Esophagus squamous epithelium (tissue), 4 donors: Measurements from ENCODE around the gene C17orf67.

ENCODE experiments used
- POLR2A ChIP-seq, 4 donors: fragments of 450-650 bp; IDR thresholded peaks; one replicate each; pipeline ENCODE4 v1.6.1; 2017; ENCODE audit warnings: antibody characterized with exemption in 4 of 4, mild to moderate bottlenecking in 4 of 4, moderate library complexity in 3 of 4
- TF ChIP-seq, protein P1 (sequence below), 6 experiments: fragments of 450-650 bp in 4 of 6; fragments of 200-600 bp in 2 of 6; sonication (generic) in 2 of 6; IDR thresholded peaks; one replicate each; pipeline ENCODE4 v1.5.1; 2016 to 2019; ENCODE audit warnings: antibody characterized with exemption in 6 of 6, mild to moderate bottlenecking in 4 of 6, moderate library complexity in 4 of 6

DNA sequence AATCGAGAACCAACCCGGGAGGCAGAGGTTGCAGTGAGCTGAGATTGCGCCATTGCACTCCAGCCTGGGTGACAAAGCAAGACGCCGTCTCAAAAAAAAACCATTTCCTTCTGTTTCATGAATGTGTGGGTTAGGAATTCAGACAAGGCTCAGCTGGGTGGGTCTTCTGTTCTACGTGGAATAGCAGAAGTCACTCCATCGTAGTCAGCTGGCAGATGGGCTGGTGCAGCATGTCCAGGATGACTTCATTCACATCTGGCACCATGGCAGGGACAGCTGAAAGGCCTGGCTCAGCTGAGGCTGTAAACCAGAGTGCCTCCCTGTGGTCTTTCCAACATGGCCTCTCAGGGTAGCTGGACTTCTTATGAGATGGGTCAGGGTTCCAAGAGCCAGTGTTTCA is 89.0 kb downstream of the C17orf67 start:
- TF ChIP-seq, protein P1, sequence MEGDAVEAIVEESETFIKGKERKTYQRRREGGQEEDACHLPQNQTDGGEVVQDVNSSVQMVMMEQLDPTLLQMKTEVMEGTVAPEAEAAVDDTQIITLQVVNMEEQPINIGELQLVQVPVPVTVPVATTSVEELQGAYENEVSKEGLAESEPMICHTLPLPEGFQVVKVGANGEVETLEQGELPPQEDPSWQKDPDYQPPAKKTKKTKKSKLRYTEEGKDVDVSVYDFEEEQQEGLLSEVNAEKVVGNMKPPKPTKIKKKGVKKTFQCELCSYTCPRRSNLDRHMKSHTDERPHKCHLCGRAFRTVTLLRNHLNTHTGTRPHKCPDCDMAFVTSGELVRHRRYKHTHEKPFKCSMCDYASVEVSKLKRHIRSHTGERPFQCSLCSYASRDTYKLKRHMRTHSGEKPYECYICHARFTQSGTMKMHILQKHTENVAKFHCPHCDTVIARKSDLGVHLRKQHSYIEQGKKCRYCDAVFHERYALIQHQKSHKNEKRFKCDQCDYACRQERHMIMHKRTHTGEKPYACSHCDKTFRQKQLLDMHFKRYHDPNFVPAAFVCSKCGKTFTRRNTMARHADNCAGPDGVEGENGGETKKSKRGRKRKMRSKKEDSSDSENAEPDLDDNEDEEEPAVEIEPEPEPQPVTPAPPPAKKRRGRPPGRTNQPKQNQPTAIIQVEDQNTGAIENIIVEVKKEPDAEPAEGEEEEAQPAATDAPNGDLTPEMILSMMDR (IDR thresholded peaks at IDR 0.05): no peak
- TF ChIP-seq POLR2A (IDR thresholded peaks at IDR 0.05): no peak
